Activated CD8-positive, alpha-beta memory T cell treated with anti-CD3 and anti-CD28 coated beads, Interleukin-2, amount 50 U/mL, for 4 hours (primary cell): ENCODE results near the gene GALNT7.

ENCODE experiments used
- DNase-seq: peaks from one replicate; pipeline ENCODE4 v3.0.0-alpha.2; 2020

The GALNT7 gene

DNA sequence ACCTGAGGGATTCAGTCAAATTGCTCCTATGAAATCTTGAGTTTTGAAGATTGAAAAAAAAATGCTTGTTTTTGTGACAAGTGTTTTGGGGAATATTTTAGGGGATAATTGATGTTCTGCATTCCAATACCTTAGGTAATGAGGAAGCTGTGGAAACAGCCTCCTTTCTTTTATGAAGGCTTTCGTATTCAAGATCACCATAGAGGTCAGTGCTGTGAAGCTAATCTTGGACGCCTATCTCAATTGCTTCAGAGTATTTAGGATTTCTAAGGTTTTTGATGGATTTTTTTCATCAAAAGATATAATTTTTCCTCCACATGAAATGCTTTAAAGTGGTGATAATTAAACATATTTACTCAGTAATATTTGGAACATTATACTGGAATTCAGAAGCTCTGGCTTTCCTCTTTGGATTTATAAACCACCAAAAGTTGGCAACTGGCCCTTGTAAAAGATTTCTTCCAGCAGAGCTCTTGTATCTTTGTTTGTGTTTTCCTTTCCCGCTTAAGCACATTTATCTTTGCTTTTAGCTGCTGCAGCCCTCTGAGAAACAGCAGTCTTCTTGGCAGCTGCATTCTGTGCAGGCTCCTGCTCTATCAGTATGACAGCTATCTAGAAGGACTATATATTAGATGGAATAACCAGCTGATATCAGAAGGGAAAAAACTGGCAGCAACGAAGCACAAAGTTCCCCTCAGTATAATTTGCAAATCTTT is 101.9 kb downstream of the GALNT7 start:
- DNase-seq: no peak

DNA sequence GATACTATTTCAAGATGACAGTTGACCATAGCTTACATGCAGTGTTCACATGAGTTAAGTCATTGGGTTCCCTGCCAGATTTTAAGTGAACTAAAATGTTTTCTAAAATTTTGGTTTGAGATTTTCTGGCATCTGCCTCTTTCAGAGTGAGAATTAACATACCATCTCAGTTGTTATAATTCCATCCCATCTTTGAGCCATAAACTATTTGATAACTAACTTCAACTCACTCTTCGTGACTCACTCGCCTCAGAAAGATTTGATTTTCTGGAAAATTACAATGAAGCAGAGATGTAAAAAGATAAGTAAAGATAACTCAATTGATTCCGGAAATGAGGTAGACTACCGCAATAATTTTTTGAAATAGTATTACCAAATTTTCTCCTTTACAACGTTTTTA is 103.7 kb downstream of the GALNT7 start:
- DNase-seq: no peak

DNA sequence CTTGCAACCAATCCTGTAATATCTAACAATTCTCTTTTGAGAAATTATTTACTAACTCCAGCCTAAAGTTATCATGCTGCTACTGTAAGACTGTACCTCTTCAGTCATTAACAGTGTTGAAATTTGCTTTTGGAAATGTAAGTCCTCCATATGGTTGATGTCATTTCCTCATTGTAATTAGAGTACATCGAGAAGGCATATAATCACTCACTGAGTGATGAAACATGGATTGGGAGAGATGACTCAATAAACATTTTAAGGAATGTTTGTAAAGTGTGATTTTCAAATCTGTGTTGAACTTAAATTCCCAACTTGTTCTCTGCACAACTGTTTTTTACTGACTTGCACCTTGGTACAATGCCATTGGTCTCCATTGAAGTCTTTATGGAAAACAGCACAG is 104.4 kb downstream of the GALNT7 start:
- DNase-seq: no peak

DNA sequence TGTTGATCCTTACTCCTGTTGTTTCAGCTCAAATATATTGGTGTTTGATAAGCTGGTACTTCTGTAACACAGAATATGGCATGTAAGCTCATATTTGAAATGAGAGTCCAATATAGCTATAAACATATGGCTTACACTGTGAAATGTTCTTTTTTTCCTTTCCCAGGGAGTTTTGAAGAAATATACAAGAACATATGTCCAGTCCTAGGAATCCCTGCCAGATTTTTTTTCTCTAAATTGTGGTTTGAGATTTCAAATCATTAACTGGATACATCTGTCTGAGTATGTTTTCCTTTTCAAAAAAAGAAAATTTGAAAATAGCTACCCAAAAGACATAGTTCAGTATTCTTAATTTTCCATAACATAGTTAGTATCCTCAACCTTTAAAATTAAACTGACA is 105.3 kb downstream of the GALNT7 start:
- DNase-seq: no peak

DNA sequence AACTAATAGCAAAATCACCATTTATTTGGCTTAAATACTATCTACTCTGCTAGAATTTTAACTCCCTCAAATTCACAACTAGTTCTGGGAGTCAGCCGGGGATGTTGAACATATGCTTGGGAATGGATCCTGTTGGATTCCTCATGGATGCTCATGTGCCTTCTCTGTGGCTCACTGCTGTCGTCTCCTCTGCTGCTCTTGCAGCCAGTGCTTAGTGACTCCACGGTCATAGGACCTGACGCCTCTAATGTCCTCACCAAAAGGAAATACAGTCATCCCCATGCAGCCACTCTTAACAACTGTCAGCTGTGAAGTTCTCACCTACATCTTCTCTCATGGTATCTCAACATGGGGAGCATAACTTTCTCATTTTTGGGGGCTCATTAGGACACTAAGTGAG is 106.1 kb downstream of the GALNT7 start:
- no peak for DNase-seq

DNA sequence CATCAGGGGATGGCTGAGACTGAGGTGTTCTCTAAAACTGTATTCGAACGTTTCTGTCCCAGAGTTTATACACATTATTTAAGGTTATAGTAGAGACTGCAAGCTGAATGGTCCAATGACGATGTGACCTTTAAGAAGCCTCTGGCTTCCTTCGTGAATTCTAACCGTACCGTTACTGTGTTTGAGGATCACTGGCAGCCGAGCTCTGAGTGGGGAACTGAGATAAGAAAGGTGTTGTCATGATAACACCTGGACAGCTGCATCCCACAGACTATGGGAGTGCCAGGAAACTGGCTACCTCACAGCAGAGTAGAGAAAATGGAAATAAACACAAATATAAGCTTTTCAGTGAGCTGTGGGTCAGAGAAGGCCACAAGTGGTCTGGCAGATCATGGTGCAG is 106.5 kb downstream of the GALNT7 start:
- no peak for DNase-seq

DNA sequence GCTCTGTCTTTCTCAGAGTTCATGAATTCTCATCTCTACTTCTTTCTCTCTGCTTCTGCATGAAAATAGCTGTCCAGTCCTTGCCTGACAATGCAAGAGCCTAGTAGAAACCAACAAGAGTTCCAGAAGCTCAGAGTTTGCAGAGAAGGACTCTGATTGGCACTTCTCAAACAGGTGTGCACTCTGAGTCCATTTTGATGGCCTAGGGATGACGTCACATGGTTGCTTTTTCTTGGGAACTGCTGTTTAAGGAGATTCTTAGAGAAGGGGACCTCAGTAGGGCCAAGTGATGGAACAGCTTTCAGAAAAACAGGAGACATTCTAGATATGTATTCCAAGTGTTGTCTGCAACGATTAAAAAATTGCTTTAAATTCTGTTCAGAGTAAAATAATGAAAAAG is 108.7 kb downstream of the GALNT7 start:
- no peak for DNase-seq

DNA sequence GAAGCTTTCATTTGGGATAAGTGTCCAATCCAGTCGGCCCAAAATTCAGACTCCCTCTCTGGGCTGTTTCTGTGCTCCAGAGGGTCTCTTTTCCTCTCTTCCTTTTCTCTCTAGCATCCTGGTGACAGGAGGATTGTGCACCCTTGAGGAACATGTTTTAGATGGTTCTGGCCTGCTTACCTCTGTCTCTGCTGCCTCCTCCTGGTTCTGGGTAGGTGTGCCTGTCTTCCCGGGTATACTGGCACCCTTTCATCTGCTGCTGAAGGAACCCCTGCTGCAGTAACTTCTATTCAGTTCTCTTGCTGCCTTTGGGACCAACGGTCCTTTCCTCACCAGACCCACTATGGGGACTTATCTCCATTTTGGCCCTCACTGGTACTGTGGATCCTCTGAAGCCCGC is 112.4 kb downstream of the GALNT7 start:
- no peak for DNase-seq

DNA sequence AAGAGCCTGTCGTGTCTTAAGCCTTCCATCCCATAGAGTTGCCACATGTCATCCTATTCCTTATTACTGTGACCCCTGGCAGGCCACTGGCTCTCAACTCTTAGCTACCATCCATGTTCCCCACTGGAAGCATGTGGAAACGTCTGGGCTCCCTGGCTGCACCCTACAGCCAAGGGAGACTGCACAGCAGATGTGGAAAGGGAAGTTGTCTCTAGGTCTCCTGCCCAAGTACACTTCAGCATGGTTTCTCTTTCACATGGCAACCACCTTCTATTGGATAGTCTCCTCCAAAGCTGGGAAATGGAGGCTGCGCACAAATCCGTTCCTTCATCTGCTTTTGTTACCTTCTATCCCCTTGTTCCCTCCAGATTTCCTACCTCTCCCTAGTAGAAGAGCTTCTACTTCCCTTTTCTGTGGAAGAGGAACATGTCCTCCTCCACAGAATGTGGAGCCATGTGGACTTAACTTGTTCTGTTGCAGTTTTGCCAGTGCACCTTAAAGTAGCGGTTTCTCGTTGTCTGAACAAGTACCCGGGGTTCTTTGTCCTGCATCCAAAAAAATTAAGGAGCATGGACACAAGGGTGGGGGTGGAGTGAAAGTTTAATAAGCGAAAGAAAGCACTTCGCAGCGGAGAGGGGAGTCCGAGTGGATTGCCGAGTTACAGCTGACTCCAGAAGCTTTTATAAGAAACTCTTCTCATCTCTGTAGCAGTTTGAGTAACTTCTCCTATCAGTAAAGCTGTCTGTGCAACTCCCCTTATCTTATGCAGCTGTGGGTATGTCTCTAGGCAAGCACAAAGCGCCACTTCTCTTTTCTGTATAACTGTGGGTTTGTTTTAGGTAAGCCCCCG is 113.0 kb downstream of the GALNT7 start:
- DNase-seq: no peak

DNA sequence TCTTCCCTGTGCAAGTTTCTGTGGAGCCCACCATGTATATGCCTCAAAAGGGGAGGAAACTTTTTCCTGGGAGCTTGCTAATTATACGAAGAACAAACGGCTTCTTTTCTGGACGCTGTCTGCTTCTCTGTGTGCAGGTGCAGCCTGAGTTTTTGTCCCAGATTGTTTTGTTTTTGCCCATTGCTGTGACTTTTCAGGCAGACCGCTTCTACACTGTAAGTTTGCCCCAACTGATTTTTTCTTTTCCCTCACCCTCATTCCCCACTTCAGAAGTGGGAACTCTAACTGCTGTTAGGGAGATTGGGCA is 113.6 kb downstream of the GALNT7 start:
- DNase-seq: no peak

DNA sequence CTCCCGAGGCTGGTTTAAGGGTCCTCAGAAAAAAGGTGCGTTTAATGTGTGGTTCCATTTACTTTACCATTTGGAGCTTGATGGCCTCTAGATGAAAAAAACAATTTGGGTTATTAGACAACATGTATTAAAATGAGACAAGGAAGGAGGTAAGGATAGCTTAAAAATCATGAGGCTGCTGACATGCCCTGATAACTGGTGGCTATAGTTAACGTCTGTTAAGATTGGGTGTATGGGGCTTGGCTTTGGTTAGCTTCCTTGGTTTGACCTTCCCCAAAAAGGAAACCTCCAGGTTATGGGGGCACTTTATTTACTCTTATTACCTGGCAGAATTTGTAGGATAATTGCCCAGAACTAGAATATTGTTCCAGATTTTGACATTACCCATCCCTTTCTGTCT is 114.0 kb downstream of the GALNT7 start:
- DNase-seq: no peak

DNA sequence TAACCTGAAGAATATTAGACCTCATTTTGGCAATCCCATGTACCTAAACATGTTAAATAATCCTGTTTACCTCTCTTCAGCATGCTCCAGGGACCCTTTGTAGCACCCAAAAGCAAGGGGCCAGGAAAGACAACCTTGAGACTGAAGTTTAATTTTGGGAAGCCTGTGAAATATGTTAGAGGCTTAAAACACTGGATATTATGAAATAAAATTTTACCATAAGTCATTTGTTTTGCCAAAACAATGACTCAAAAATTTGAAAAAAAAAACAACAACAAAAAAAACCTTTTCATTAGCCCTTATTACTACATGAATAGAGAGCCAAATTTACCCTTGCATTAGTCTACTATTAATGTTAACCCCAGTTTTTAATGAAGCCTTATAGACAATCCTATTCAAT is 115.9 kb downstream of the GALNT7 start:
- no peak for DNase-seq

DNA sequence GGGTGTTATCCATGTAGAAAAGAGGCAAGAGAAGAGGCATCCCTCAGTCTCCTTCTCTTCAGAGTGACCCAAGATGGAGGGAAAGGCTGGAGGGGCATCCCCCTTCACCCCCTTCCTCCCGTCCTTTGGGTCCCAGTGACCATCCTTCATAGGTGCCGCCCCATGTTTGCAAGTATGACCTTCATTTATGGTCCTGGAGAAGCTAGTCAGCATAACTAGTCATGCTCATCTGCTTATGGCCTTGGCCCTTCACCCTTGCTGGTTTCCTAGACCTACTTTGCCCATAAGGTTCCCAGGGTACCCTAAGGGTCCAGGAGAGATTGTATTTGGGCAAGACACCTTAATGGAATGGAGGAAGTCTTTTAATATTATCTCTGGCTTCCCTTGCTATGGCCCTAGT is 118.9 kb downstream of the GALNT7 start:
- no peak for DNase-seq

DNA sequence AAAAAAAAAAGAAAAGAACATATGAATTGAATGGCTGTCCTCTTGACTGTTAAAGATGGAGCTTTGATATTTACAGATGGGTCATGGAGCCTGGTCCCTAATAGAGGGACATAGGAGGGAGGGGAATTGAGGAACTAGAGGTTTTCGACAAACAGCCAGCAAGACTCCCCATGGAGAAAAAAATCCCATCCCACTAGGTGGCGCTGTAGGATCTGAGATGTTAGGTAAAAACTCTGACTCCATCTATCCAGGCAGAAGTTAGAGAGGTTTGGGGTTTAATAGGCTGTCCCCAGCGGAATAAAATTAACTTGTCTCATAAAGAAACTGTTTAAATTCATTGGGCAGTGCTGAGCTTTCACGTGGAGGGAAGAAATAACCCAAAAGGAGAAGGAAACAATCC is 119.7 kb downstream of the GALNT7 start:
- DNase-seq: peak; percentile 70

DNA sequence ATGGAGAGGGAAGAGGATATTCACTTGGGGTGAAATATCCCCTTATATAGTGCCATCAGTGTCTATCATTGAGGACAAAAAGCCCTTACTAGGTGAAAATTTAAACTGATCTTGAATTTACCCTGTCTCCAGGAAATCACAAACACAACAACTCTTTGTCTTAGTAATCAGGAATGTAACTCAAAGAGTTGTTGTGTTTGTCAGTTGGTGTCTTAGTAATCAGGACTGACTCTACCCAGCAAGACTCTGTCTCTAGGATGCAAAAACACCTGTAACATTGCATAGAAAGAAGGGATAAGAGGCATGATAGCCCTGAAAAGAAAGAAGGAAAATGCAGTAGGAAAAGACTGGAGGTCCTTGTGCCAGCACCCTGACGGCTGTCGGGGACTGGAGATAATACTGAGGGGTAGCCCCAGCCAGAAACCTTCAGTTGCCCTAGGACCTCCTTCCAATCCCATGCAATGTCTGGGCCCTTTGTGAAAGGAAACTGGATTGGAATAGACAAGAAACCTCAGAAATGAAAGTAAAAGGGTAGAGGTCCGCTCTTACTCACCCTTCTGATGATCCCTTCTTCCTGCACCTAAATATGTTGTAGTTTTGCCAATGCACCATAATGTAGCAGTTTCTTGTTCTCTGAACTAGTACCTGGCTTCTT is 120.2 kb downstream of the GALNT7 start:
- no peak for DNase-seq

DNA sequence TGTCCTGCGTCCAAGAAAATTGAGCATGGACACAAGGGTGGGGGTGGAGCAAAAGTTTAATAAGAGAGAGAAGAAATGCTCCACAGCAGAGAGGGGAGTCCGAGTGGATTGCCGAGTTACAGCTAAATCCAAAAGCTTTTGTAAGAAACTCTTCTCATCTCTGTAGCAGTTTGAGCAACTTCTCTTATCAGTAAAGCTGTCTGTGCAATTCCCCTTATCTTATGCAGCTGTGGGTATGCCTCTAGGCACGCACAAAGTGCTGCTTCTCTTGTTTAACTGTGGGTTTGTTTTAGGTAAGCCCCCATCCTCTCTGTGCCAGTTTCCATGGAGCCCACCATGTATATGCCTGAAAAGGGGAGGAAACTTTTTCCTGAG is 120.7 kb downstream of the GALNT7 start:
- no peak for DNase-seq

DNA sequence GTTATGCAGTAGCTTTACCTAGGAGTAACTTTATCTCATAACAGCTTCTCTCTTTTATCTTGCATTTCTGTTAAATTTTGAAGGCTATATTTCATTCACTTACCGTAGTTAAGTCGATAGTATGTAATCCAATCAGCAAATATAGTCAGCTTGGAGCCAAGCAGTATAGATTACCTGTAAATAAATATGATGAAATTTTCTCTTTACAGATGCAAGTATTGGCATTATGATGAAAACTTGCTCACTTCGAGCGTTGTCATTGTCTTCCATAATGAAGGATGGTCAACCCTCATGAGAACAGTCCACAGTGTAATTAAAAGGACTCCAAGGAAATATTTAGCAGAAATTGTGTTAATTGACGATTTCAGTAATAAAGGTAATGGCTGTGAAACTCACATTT is 123.3 kb downstream of the GALNT7 start:
- no peak for DNase-seq

DNA sequence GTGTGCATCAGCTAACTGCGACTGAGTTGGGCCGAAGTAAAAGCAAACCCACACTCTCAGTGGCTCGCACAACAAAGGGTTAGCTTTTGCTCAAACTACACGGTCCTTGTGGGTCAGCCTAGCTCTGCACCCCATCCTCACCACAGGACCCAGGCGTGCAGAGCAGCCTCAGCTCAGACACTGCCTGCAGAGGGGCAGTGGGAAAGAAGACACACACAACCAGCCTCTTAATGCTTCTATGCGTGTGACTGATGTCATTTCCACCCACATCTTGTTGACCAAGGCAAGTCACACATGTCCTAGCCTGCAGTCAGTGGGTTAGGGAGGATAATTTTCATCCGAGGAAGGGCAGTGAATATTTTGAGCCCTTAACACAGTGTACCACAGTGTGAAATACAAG is 125.1 kb downstream of the GALNT7 start:
- DNase-seq: no peak

DNA sequence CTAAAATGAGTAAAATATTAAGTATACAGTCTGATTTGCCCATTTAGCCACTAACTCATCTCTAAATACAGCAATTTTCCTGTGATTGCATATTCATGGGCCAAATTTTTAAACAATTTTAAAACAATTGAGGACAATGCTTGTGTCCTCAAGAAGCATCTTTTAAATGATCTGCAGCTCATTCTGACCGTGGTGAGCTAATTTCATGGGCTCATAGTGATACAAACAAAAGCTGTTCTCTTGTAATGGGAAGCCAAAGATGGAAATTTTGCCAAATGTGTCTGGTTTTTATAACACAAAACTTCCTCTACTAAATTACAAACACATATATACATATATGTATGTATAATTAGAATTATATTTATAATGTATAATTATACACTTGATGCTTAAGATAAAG is 125.8 kb downstream of the GALNT7 start:
- DNase-seq: no peak

DNA sequence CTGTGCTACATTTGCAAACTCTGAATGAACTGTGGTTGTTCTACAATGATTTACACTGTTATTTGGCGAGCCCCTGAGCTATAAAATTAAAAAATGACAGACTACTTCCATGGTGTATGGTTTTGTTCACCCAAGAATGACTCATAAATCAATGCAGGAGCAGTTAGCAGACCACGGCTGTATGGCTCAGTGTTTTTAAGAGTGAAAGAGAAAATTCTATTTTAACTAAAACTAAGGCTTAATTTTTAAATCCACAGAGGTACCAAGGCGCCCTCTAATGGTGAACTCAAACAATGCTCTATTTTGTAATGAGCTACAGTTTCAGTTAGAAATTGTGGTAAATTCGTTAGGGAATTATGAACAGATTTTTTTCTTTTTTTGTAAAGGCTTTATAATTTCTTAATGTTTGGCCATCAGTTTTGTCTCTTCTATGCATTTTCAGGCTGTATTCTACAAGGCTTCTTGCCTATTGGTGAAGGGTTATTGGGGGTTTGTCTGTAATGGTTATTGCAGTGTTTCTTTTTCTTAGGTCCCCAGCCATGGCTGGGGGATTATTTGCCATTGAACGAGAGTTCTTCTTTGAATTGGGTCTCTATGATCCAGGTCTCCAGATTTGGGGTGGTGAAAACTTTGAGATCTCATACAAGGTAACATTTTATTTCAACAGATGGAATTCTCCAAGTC is 133.0 kb downstream of the GALNT7 start:
- DNase-seq: no peak

DNA sequence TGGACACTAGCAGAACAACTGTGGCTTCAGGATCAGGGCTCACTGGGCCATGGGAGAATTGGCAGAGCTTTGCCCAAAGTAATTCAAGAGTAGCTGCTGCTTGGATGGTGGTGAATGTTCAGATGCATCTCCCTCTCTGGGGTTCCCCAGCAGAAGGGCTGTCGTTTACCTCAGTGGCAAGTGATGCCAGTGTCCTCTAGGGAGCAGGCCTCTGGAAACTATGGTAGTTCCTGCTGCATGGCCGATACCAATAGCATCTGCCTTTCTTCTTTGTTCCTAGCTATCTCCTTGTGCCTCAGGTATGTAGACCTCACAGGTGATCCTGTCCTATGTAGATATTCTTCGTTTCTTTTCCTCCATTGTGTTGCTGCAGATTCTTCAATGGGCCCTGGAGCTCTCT is 139.2 kb downstream of the GALNT7 start:
- no peak for DNase-seq

DNA sequence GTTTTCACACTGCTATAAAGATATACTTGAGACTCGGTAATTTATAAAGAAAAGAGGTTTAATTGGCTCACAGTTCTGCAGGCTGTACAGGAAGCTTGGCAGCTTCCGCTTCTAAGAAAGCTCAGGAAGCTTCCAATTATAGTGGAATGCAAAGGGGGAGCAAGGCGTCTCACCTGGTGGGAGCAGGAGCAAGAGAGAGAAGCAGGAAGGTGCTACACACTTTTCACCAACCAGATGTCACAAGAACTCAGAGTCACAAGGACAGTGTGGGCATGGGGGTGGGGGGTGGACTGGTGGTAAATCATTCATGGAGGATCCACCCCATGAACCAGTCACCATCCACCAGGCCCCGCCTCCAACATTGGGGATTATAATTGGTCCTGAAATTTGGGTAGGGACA is 142.8 kb downstream of the GALNT7 start:
- DNase-seq: no peak

DNA sequence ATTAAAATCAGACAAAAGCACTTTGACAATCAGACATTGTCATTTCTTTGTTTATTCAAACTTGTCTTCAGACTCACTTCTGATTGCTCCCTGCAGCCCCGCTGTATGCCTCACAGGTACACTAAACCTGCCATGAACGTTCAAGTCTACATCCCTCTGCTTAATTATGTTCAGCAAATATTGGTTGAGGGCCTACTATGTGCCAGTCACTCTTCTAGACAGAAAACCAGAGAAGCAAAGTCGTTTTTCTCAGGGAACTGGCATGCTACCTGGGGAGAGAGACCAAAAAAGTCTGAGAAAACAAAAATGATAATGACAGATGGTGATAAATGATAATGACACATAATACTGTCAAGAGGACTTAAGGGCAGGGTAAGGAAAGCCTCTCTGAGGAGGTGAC is 146.1 kb downstream of the GALNT7 start:
- no peak for DNase-seq

DNA sequence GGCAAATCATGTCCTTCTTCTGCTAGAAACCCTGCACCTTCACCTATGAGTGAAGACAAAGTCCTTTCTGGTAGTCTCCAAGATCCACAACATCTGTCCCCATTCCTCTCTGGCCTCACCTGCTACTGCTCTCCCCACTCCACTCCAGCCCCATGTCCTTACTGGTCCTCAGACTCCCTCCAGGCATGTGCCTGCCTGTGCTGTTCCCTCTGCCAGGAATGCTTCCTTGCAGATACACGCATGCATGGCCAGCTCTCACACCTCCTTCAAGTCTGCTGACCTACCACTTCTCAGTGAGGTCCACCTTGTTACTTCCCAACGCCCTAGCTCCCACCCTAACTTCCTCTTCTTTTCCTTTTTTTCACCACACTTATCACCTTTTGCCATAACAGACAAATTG is 147.4 kb downstream of the GALNT7 start:
- no peak for DNase-seq
